OCI-LY3 (cell line): Measurements from ENCODE around the gene TEDC2.

Experiments used
- H2AFZ ChIP-seq: fragments of 200-600, 300-600 bp; shearing (Covaris generic); 2 replicates; pipeline ENCODE4 v1.6.0; 2014; ENCODE audit warnings: antibody characterized with exemption, low read depth, low read length
- H3K27ac ChIP-seq: fragments of 200-600, 300-600 bp; sonication (generic); 2 replicates; pipeline ENCODE4 v1.5.1; 2014; ENCODE audit warnings: mild to moderate bottlenecking, low read length, moderate library complexity, mixed read lengths
- H3K27me3 ChIP-seq: fragments of 200-600, 300-600 bp; sonication (generic); 2 replicates; pipeline ENCODE4 v1.6.1; 2014; ENCODE audit warnings: low read depth, low read length, mixed read lengths
- H3K36me3 ChIP-seq: fragments of 200-600, 300-600 bp; sonication (generic); replicated peaks from 2 replicates; pipeline ENCODE3; 2014; ENCODE audit warnings: low read depth, low read length, mixed read lengths
- H3K4me1 ChIP-seq: fragments of 300-600, 200-600 bp; sonication (generic); 2 replicates; pipeline ENCODE4 v1.6.1; 2014; ENCODE audit warnings: low read length, mixed read lengths
- H3K4me2 ChIP-seq: fragments of 200-600, 300-600 bp; sonication (generic); 2 replicates; pipeline ENCODE4 v1.6.1; 2014; ENCODE audit warnings: low read length, mixed read lengths
- H3K4me3 ChIP-seq: fragments of 300-600, 200-600 bp; sonication (generic); 2 replicates; pipeline ENCODE4 v1.5.1; 2014; ENCODE audit warnings: antibody characterized with exemption, mild to moderate bottlenecking, low read length, moderate library complexity
- H3K79me2 ChIP-seq: fragments of 300-600, 200-600 bp; shearing (Covaris generic); 2 replicates; pipeline ENCODE4 v1.6.1; 2014; ENCODE audit warnings: mild to moderate bottlenecking, low read length, mixed read lengths
- H3K9ac ChIP-seq: fragments of 300-600, 200-600 bp; shearing (Covaris generic); 2 replicates; pipeline ENCODE4 v1.6.0; 2014; ENCODE audit warnings: mild to moderate bottlenecking, low read length, moderate library complexity
- H3K9me3 ChIP-seq: fragments of 200-600, 300-600 bp; shearing (Covaris generic); 2 replicates; pipeline ENCODE4 v1.6.1; 2014; ENCODE audit warnings: low read length, mixed read lengths; ENCODE audit not compliant: insufficient read depth
- H4K20me1 ChIP-seq: fragments of 200-600, 300-600 bp; sonication (generic); 2 replicates; pipeline ENCODE4 v1.6.1; 2016; ENCODE audit warnings: low read length, mixed read lengths; ENCODE audit not compliant: insufficient read depth
- CTCF ChIP-seq: fragments of 200-600, 300-600 bp; sonication (generic); IDR thresholded peaks from 2 replicates; pipeline ENCODE4 v1.5.1; 2014; ENCODE audit warnings: antibody characterized with exemption, low read length, low read depth
- EZH2phosphoT487 ChIP-seq: fragments of 200-600 bp; shearing (Covaris generic); IDR thresholded peaks from 2 replicates; pipeline ENCODE4 v1.6.1; 2018; ENCODE audit warnings: antibody characterized with exemption, mixed run types, low read depth

TEDC2 gene

GRCh38 chr16:2471016-2471652, 11.2 kb downstream of the TEDC2 start, which contains the start of gene NTN3:
Gene NTN3 (plus strand): TSS chr16:2471297. CDS start chr16:2471702, 405 bp downstream.
- no peaks in the 10 kb centered on the region for H3K36me3 ChIP-seq
- H3K4me3 ChIP-seq: no peak within 1 kb of the TSS
- no peak within 1 kb of the TSS for H2AFZ ChIP-seq
- no peak within 1 kb of the TSS for H3K9ac ChIP-seq
- peaks cover 35% of the 10 kb centered on the region for H3K4me1 ChIP-seq
- peaks cover 5% of the 10 kb centered on the region; the same call in 1 of the 2 replicates for H4K20me1 ChIP-seq
- no peak within 1 kb of the TSS for H3K27ac ChIP-seq
- H3K79me2 ChIP-seq: peaks cover 10% of the 10 kb centered on the region; the same call in 1 of the 2 replicates
- TF ChIP-seq EZH2phosphoT487: no peak
- no peak for TF ChIP-seq CTCF
- H3K27me3 ChIP-seq: peaks cover 25% of the 10 kb centered on the region
- H3K9me3 ChIP-seq: no peaks in the 10 kb centered on the region
- no peak within 1 kb of the TSS for H3K4me2 ChIP-seq

GRCh38 chr16:2471653-2472487, 12.0 kb downstream of the TEDC2 start:
- Histone ChIP-seq H3K36me3 (no peaks in the 10 kb centered on the region), H3K4me3 (no peak overlapping the region), H3K27me3 (peaks cover 25% of the 10 kb centered on the region), H3K27ac (no peak overlapping the region), H3K9me3 (no peaks in the 10 kb centered on the region), H3K9ac (no peak overlapping the region), H3K4me2 (no peak overlapping the region), H3K4me1 (peaks cover 36% of the 10 kb centered on the region), H2AFZ (no peak overlapping the region), H4K20me1 (peaks cover 7% of the 10 kb centered on the region; the same call in 1 of the 2 replicates), H3K79me2 (peaks cover 11% of the 10 kb centered on the region; the same call in 1 of the 2 replicates)
- TF ChIP-seq CTCF (no peak), EZH2phosphoT487 (no peak)

GRCh38 chr16:2472488-2472864, 12.6 kb downstream of the TEDC2 start:
- no peaks in the 10 kb centered on the region for H3K9me3 ChIP-seq
- peaks cover 7% of the 10 kb centered on the region; the same call in 1 of the 2 replicates for H4K20me1 ChIP-seq
- H3K27me3 ChIP-seq: peaks cover 25% of the 10 kb centered on the region
- H3K36me3 ChIP-seq: no peaks in the 10 kb centered on the region
- TF ChIP-seq EZH2phosphoT487 (no peak), CTCF (no peak)
- no peak overlapping the region for H3K4me3 ChIP-seq
- no peak overlapping the region for H3K27ac ChIP-seq
- H3K4me2 ChIP-seq: no peak overlapping the region
- H3K79me2 ChIP-seq: peaks cover 11% of the 10 kb centered on the region; the same call in 1 of the 2 replicates
- H3K9ac ChIP-seq: no peak overlapping the region
- H3K4me1 ChIP-seq: peaks cover 36% of the 10 kb centered on the region
- H2AFZ ChIP-seq: no peak overlapping the region

- Histone ChIP-seq H3K4me2 (peak overlapping the region; percentile 89), H3K4me3 (peak overlapping the region; percentile 98), H4K20me1 (peaks cover 7% of the 10 kb centered on the region; the same call in 1 of the 2 replicates), H3K4me1 (peaks cover 36% of the 10 kb centered on the region), H3K9me3 (no peaks in the 10 kb centered on the region), H3K27ac (no peak overlapping the region), H3K9ac (no peak overlapping the region), H3K27me3 (peaks cover 25% of the 10 kb centered on the region), H3K79me2 (peaks cover 11% of the 10 kb centered on the region; the same call in 1 of the 2 replicates), H2AFZ (no peak overlapping the region), H3K36me3 (no peaks in the 10 kb centered on the region)
- TF ChIP-seq CTCF (no peak), EZH2phosphoT487 (no peak)
These were observed 13.1 kb downstream of the TEDC2 start for GRCh38 chr16:2472885-2473445.
